OCI-LY3 (cell line): ENCODE data around the gene DAPP1.

Experiments
- H2AFZ ChIP-seq: fragments of 200-600, 300-600 bp; shearing (Covaris generic); 2 replicates; pipeline ENCODE4 v1.6.0; 2014; ENCODE audit warnings: antibody characterized with exemption, low read depth, low read length
- H3K27ac ChIP-seq: fragments of 200-600, 300-600 bp; sonication (generic); 2 replicates; pipeline ENCODE4 v1.5.1; 2014; ENCODE audit warnings: mild to moderate bottlenecking, low read length, moderate library complexity, mixed read lengths
- H3K27me3 ChIP-seq: fragments of 200-600, 300-600 bp; sonication (generic); 2 replicates; pipeline ENCODE4 v1.6.1; 2014; ENCODE audit warnings: low read depth, low read length, mixed read lengths
- H3K36me3 ChIP-seq: fragments of 200-600, 300-600 bp; sonication (generic); replicated peaks from 2 replicates; pipeline ENCODE3; 2014; ENCODE audit warnings: low read depth, low read length, mixed read lengths
- H3K4me1 ChIP-seq: fragments of 300-600, 200-600 bp; sonication (generic); 2 replicates; pipeline ENCODE4 v1.6.1; 2014; ENCODE audit warnings: low read length, mixed read lengths
- H3K4me2 ChIP-seq: fragments of 200-600, 300-600 bp; sonication (generic); 2 replicates; pipeline ENCODE4 v1.6.1; 2014; ENCODE audit warnings: low read length, mixed read lengths
- H3K4me3 ChIP-seq: fragments of 300-600, 200-600 bp; sonication (generic); 2 replicates; pipeline ENCODE4 v1.5.1; 2014; ENCODE audit warnings: antibody characterized with exemption, mild to moderate bottlenecking, low read length, moderate library complexity
- H3K79me2 ChIP-seq: fragments of 300-600, 200-600 bp; shearing (Covaris generic); 2 replicates; pipeline ENCODE4 v1.6.1; 2014; ENCODE audit warnings: mild to moderate bottlenecking, low read length, mixed read lengths
- H3K9ac ChIP-seq: fragments of 300-600, 200-600 bp; shearing (Covaris generic); 2 replicates; pipeline ENCODE4 v1.6.0; 2014; ENCODE audit warnings: mild to moderate bottlenecking, low read length, moderate library complexity
- H3K9me3 ChIP-seq: fragments of 200-600, 300-600 bp; shearing (Covaris generic); 2 replicates; pipeline ENCODE4 v1.6.1; 2014; ENCODE audit warnings: low read length, mixed read lengths; ENCODE audit not compliant: insufficient read depth
- H4K20me1 ChIP-seq: fragments of 200-600, 300-600 bp; sonication (generic); 2 replicates; pipeline ENCODE4 v1.6.1; 2016; ENCODE audit warnings: low read length, mixed read lengths; ENCODE audit not compliant: insufficient read depth
- CTCF ChIP-seq: fragments of 200-600, 300-600 bp; sonication (generic); IDR thresholded peaks from 2 replicates; pipeline ENCODE4 v1.5.1; 2014; ENCODE audit warnings: antibody characterized with exemption, low read length, low read depth
- EZH2phosphoT487 ChIP-seq: fragments of 200-600 bp; shearing (Covaris generic); IDR thresholded peaks from 2 replicates; pipeline ENCODE4 v1.6.1; 2018; ENCODE audit warnings: antibody characterized with exemption, mixed run types, low read depth

DAPP1 gene

DNA sequence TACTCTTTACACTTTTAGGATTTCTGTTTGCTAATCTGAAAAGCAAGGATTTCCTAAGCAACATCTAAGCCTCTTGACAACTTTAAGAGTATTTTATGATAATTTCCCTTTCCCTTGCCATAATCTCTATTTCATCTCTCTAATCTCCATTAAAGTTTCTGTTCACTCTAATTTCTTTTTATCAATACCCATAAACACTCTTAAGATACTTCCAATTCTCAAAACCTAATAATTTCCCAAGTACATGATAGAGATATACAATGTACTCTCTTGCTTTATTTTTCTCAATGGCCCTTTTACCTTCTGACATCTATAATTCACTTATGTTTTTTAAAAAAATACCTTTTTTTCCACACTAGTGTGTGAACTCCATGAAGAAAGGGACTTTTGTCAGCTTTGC, 26.8 kb downstream of the DAPP1 start:
- Histone ChIP-seq H2AFZ (no peak overlapping the region), H3K27me3 (no peaks in the 10 kb centered on the region), H3K4me2 (no peak overlapping the region), H3K9ac (no peak overlapping the region), H3K4me1 (peaks cover 31% of the 10 kb centered on the region), H3K36me3 (peaks cover 57% of the 10 kb centered on the region), H4K20me1 (peaks cover 36% of the 10 kb centered on the region), H3K4me3 (no peak overlapping the region), H3K9me3 (no peaks in the 10 kb centered on the region), H3K79me2 (0 out of 2 replicates have a peak, but pooled peaks cover 4% of the 10 kb centered on the region), H3K27ac (no peak overlapping the region)
- TF ChIP-seq CTCF, result no peak
- TF ChIP-seq EZH2phosphoT487, result no peak

- no peak overlapping the region for H3K9ac ChIP-seq
- H3K27me3 ChIP-seq, result no peaks in the 10 kb centered on the region
- no peak overlapping the region for H3K4me3 ChIP-seq
- TF ChIP-seq CTCF, result no peak
- no peak for TF ChIP-seq EZH2phosphoT487
- peaks cover 36% of the 10 kb centered on the region for H4K20me1 ChIP-seq
- no peak overlapping the region for H3K27ac ChIP-seq
- no peaks in the 10 kb centered on the region for H3K79me2 ChIP-seq
- H3K4me1 ChIP-seq, result peaks cover 37% of the 10 kb centered on the region
- no peaks in the 10 kb centered on the region for H3K9me3 ChIP-seq
- H2AFZ ChIP-seq, result no peak overlapping the region
- peaks cover 56% of the 10 kb centered on the region for H3K36me3 ChIP-seq
- H3K4me2 ChIP-seq, result no peak overlapping the region
Measured at GRCh38 chr4:99844048-99844447, 27.4 kb downstream of the DAPP1 start.

DNA sequence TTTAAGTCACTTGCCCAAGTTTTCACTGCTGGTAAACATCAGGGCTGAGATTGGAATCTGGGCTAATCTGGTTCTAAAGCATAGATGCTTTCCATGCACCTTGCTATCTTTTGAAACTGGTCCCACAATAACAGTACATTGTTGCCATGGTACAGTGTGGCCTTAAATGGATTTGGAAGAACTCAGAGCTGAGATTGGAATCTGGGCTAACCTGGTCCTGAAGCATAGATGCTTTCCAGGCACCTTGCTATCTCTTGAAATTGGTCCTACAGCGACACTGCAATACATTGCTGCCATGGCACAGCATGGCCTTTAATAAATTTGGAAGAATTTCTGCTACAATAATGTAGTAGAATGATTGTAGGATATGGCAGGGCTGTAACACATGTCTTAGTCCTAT, 28.6 kb downstream of the DAPP1 start:
- no peak overlapping the region for H3K9ac ChIP-seq
- no peak for TF ChIP-seq CTCF
- no peak for TF ChIP-seq EZH2phosphoT487
- no peak overlapping the region for H3K27ac ChIP-seq
- no peaks in the 10 kb centered on the region for H3K27me3 ChIP-seq
- H3K4me1 ChIP-seq, result peaks cover 47% of the 10 kb centered on the region
- H3K4me2 ChIP-seq, result no peak overlapping the region
- H3K79me2 ChIP-seq, result no peaks in the 10 kb centered on the region
- no peak overlapping the region for H2AFZ ChIP-seq
- H3K4me3 ChIP-seq, result no peak overlapping the region
- H4K20me1 ChIP-seq, result peaks cover 41% of the 10 kb centered on the region
- no peaks in the 10 kb centered on the region for H3K9me3 ChIP-seq
- H3K36me3 ChIP-seq, result peaks cover 64% of the 10 kb centered on the region

DNA sequence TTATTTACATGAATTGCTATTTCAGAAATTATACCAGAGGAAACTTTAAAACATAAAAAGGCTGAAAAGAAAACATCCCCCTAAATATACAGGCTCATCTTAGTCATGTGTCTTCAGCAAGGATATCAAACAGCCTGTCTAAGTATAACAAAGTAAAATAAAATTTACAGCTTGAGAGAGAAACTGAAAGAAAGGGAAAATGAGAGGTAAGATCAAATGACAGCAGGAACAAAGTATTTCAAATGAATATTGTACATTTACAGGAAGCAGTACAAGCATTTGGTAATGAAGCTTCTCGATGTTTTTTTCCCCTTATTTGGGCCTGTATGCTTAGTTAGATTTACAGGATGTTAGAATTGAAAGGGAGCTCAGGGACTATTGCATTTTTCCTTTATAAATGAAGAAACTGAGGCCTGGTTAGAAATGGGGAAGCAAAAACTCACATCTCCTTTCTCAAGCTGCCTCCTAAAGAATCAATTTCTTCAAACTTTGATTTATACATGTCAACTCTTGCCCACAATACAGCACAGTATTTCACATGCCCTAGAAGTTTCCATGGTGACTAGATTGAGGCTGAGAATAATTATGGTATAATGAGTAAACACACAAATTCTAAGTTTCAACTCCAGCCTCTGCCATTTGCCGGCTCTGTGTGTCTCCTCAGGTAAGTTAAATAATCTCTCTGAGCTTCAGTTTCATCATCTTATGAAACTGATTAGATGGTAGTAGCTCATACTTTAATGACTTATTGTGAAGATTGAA, 29.3 kb downstream of the DAPP1 start:
- Histone ChIP-seq H3K9ac (no peak overlapping the region), H3K36me3 (peaks cover 57% of the 10 kb centered on the region), H3K4me3 (no peak overlapping the region), H3K4me1 (peaks cover 54% of the 10 kb centered on the region), H2AFZ (no peak overlapping the region), H3K27ac (no peak overlapping the region), H3K79me2 (no peaks in the 10 kb centered on the region), H3K27me3 (no peaks in the 10 kb centered on the region), H3K9me3 (no peaks in the 10 kb centered on the region), H4K20me1 (peaks cover 41% of the 10 kb centered on the region), H3K4me2 (no peak overlapping the region)
- TF ChIP-seq CTCF, result no peak
- TF ChIP-seq EZH2phosphoT487, result no peak
